ENCODE data around the gene MAP3K14.

- TF ChIP-seq CTCF (IDR thresholded peaks at IDR 0.05 in 2 of 3, conservative IDR thresholded peaks at IDR 0.05 in 1 of 3; ENCODE audit: borderline replicate concordance in 1 of 3, insufficient read depth in 1 of 3, low read depth in 2 of 3, low read length in 2 of 3) (no peak), ATF3 (IDR thresholded peaks at IDR 0.05) (no peak)
Measured at GRCh38 chr17:45311401-45311759, 5.4 kb downstream of the MAP3K14 start.

All from HCT116 (cell line).